ENCODE measurements around the gene PRICKLE2.

- no peak for TF ChIP-seq ZNF670 (tag by site-specific recombination; IDR thresholded peaks at IDR 0.05; ENCODE audit: low read depth)
- TF ChIP-seq, protein P1, sequence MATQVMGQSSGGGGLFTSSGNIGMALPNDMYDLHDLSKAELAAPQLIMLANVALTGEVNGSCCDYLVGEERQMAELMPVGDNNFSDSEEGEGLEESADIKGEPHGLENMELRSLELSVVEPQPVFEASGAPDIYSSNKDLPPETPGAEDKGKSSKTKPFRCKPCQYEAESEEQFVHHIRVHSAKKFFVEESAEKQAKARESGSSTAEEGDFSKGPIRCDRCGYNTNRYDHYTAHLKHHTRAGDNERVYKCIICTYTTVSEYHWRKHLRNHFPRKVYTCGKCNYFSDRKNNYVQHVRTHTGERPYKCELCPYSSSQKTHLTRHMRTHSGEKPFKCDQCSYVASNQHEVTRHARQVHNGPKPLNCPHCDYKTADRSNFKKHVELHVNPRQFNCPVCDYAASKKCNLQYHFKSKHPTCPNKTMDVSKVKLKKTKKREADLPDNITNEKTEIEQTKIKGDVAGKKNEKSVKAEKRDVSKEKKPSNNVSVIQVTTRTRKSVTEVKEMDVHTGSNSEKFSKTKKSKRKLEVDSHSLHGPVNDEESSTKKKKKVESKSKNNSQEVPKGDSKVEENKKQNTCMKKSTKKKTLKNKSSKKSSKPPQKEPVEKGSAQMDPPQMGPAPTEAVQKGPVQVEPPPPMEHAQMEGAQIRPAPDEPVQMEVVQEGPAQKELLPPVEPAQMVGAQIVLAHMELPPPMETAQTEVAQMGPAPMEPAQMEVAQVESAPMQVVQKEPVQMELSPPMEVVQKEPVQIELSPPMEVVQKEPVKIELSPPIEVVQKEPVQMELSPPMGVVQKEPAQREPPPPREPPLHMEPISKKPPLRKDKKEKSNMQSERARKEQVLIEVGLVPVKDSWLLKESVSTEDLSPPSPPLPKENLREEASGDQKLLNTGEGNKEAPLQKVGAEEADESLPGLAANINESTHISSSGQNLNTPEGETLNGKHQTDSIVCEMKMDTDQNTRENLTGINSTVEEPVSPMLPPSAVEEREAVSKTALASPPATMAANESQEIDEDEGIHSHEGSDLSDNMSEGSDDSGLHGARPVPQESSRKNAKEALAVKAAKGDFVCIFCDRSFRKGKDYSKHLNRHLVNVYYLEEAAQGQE (tag by site-specific recombination; IDR thresholded peaks at IDR 0.05) = no peak
- no peak for TF ChIP-seq ZNF114 (tag by site-specific recombination; IDR thresholded peaks at IDR 0.05)
- no peak for TF ChIP-seq CTCF (tag by site-specific recombination; IDR thresholded peaks at IDR 0.05)
- TF ChIP-seq ZFP3 (tag by site-specific recombination; IDR thresholded peaks at IDR 0.05; ENCODE audit: low read depth) = no peak
- TF ChIP-seq WT1 (tag by site-specific recombination; IDR thresholded peaks at IDR 0.05) = no peak
- no peak for TF ChIP-seq PATZ1 (tag by site-specific recombination; IDR thresholded peaks at IDR 0.05)
- TF ChIP-seq ZNF274 (IDR thresholded peaks at IDR 0.05; ENCODE audit: low read length) = no peak
- TF ChIP-seq ZNF274 (tag by site-specific recombination; IDR thresholded peaks at IDR 0.05; ENCODE audit: borderline replicate concordance) = no peak
- TF ChIP-seq BCL11A (tag by site-specific recombination; IDR thresholded peaks at IDR 0.05; ENCODE audit: low read depth) = no peak
- no peak for TF ChIP-seq ZNF777 (tag by site-specific recombination; IDR thresholded peaks at IDR 0.05; ENCODE audit: borderline replicate concordance)
- TF ChIP-seq TCF7L2 (IDR thresholded peaks at IDR 0.05; ENCODE audit: borderline replicate concordance, low read depth, low read length) = no peak
- no peak for TF ChIP-seq PBX3 (CRISPR knock-in tag; IDR thresholded peaks at IDR 0.05)
- TF ChIP-seq, protein P2, sequence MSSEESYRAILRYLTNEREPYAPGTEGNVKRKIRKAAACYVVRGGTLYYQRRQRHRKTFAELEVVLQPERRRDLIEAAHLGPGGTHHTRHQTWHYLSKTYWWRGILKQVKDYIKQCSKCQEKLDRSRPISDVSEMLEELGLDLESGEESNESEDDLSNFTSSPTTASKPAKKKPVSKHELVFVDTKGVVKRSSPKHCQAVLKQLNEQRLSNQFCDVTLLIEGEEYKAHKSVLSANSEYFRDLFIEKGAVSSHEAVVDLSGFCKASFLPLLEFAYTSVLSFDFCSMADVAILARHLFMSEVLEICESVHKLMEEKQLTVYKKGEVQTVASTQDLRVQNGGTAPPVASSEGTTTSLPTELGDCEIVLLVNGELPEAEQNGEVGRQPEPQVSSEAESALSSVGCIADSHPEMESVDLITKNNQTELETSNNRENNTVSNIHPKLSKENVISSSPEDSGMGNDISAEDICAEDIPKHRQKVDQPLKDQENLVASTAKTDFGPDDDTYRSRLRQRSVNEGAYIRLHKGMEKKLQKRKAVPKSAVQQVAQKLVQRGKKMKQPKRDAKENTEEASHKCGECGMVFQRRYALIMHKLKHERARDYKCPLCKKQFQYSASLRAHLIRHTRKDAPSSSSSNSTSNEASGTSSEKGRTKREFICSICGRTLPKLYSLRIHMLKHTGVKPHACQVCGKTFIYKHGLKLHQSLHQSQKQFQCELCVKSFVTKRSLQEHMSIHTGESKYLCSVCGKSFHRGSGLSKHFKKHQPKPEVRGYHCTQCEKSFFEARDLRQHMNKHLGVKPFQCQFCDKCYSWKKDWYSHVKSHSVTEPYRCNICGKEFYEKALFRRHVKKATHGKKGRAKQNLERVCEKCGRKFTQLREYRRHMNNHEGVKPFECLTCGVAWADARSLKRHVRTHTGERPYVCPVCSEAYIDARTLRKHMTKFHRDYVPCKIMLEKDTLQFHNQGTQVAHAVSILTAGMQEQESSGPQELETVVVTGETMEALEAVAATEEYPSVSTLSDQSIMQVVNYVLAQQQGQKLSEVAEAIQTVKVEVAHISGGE (tag by site-specific recombination; conservative IDR thresholded peaks at IDR 0.05; ENCODE audit: low read depth) = no peak
Observed at GRCh38 chr3:64199932-64200331, 25.3 kb downstream of the PRICKLE2 start.

All from HEK293 (cell line).